H1 (cell line): Measurements from ENCODE around the gene PDE4D. TPM values are rescaled to one million over a fixed set of nuclear protein-coding genes. Genes with fewer than 3 reads are reported as not detected.

Source experiments
- CTCF ChIA-PET: fragments of 300-600 bp; sonication (Branson Sonifier 250); formaldehyde crosslinking; loops from one replicate; lab custom pipeline; 2021; ENCODE audit not compliant: partially characterized antibody; lab: Charles Lee
- POLR2A ChIA-PET: fragments of 300-600 bp; sonication (Branson Sonifier 250); formaldehyde crosslinking; loops from one replicate; lab custom pipeline; 2021; ENCODE audit warnings: inconsistent platforms; ENCODE audit not compliant: partially characterized antibody; lab: Charles Lee
- DNase-seq, 2 experiments: peaks; one replicate each; pipeline versions ENCODE4 v3.0.0 to v3.0.0-alpha.2; 2010 to 2022; ENCODE audit warnings: low spot score in 2 of 2, low read depth in 1 of 2, mixed read lengths in 1 of 2
- FAIRE-seq: peaks from 2 replicates; lab custom pipeline; 2011; peaks lifted over from hg19 to GRCh38; lab: Jason Lieb, UNC
- H2AFZ ChIP-seq: 2 replicates; pipeline ENCODE4 v1.8.1; 2012; ENCODE audit warnings: low read length, inconsistent platforms
- H2AK5ac ChIP-seq: 2 replicates; pipeline ENCODE4 v1.6.1; 2013; ENCODE audit warnings: low read depth, low read length
- H2BK120ac ChIP-seq: replicated peaks from 2 replicates; pipeline ENCODE3; 2013; ENCODE audit warnings: low read depth, low read length, inconsistent platforms
- H2BK12ac ChIP-seq: 2 replicates; pipeline ENCODE4 v1.6.1; 2013; ENCODE audit warnings: low read depth, low read length
- H2BK15ac ChIP-seq: 2 replicates; pipeline ENCODE4 v1.6.1; 2013; ENCODE audit warnings: low read length
- H2BK20ac ChIP-seq: 2 replicates; pipeline ENCODE4 v1.6.1; 2013; ENCODE audit warnings: low read length
- H2BK5ac ChIP-seq: 2 replicates; pipeline ENCODE4 v1.6.1; 2013; ENCODE audit warnings: low read depth, low read length
- H3K14ac ChIP-seq: 2 replicates; pipeline ENCODE4 v1.6.1; 2013; ENCODE audit warnings: inconsistent platforms; ENCODE audit not compliant: insufficient read length
- H3K18ac ChIP-seq: 2 replicates; pipeline ENCODE4 v1.6.1; 2013; ENCODE audit warnings: low read length; ENCODE audit errors: extremely low read depth
- H3K23ac ChIP-seq: 2 replicates; pipeline ENCODE4 v1.6.1; 2013; ENCODE audit warnings: inconsistent platforms; ENCODE audit not compliant: insufficient read length
- H3K23me2 ChIP-seq: 2 replicates; pipeline ENCODE4 v1.6.1; 2013; ENCODE audit warnings: low read depth, low read length
- H3K27ac ChIP-seq: 2 replicates; pipeline ENCODE4 v1.6.1; 2011; ENCODE audit warnings: low read depth, low read length, inconsistent platforms
- H3K27me3 ChIP-seq, 4 experiments: replicated peaks in 1 of 4; 1 replicate in 1 of 4; 2 replicates in 3 of 4; pipeline versions ENCODE4 v1.6.1 to v1.8.1; 2011 to 2013; ENCODE audit warnings: low read length in 3 of 4, mild to moderate bottlenecking in 3 of 4, inconsistent platforms in 2 of 4, mixed read lengths in 2 of 4, moderate library complexity in 1 of 4; ENCODE audit not compliant: control insufficient read depth in 3 of 4, insufficient read depth in 3 of 4; ENCODE audit errors: extremely low read depth in 1 of 4
- H3K36me3 ChIP-seq, 4 experiments: 2 replicates each; pipeline versions ENCODE4 v1.6.1 to v1.8.1; 2011 to 2013; ENCODE audit warnings: mild to moderate bottlenecking in 4 of 4, low read length in 3 of 4, moderate library complexity in 2 of 4, control low read depth in 1 of 4, inconsistent platforms in 1 of 4; ENCODE audit not compliant: insufficient read depth in 4 of 4, control insufficient read depth in 2 of 4
- H3K4ac ChIP-seq: replicated peaks from 2 replicates; pipeline ENCODE3; 2013; ENCODE audit warnings: low read length, low read depth, mixed read lengths, inconsistent platforms; ENCODE audit not compliant: insufficient read length
- H3K4me1 ChIP-seq, 4 experiments: replicated peaks in 1 of 4; 1 replicate in 1 of 4; 2 replicates in 3 of 4; pipeline versions ENCODE4 v1.6.1 to v1.8.1; 2011 to 2013; ENCODE audit warnings: low read length in 3 of 4, inconsistent platforms in 2 of 4, mixed read lengths in 1 of 4; ENCODE audit not compliant: insufficient read depth in 4 of 4, control insufficient read depth in 3 of 4
- H3K4me2 ChIP-seq, 2 experiments: 2 replicates each; pipeline versions ENCODE4 v1.6.1 to v1.8.1; 2011 to 2013; ENCODE audit warnings: low read depth in 2 of 2, low read length in 2 of 2, control low read depth in 1 of 2, inconsistent platforms in 1 of 2, mild to moderate bottlenecking in 1 of 2; ENCODE audit not compliant: insufficient read depth in 1 of 2
- H3K4me3 ChIP-seq, 4 experiments: fragments of 200-600, 300-600 bp in 1 of 4; sonication (generic), shearing (Covaris generic), sonication (Bioruptor Twin) in 1 of 4; 2 replicates each; pipeline versions ENCODE4 v1.5.1 to v1.8.1; 2011 to 2016; ENCODE audit warnings: low read length in 4 of 4, low read depth in 3 of 4, control low read depth in 2 of 4, inconsistent platforms in 2 of 4, mild to moderate bottlenecking in 2 of 4, mixed read lengths in 1 of 4, moderate library complexity in 1 of 4; ENCODE audit not compliant: insufficient read depth in 2 of 4; ENCODE audit errors: extremely low read depth in 1 of 4
- H3K56ac ChIP-seq: replicated peaks from 2 replicates; pipeline ENCODE3; 2013; ENCODE audit warnings: low read depth, mild to moderate bottlenecking, mixed read lengths, low read length, inconsistent platforms; ENCODE audit not compliant: insufficient read length
- H3K79me1 ChIP-seq: 2 replicates; pipeline ENCODE4 v1.6.1; 2013; ENCODE audit warnings: low read depth, low read length, control low read depth
- H3K79me2 ChIP-seq, 2 experiments: 2 replicates each; pipeline versions ENCODE4 v1.6.1 to v1.8.1; 2012 to 2013; ENCODE audit warnings: low read length in 2 of 2, mild to moderate bottlenecking in 2 of 2, inconsistent platforms in 1 of 2; ENCODE audit not compliant: insufficient read depth in 2 of 2, control insufficient read depth in 1 of 2
- H3K9ac ChIP-seq, 4 experiments: replicated peaks in 1 of 4; 1 replicate in 1 of 4; 2 replicates in 3 of 4; pipeline versions ENCODE4 v1.6.1 to v1.8.1; 2011 to 2013; ENCODE audit warnings: low read depth in 3 of 4, low read length in 3 of 4, control low read depth in 2 of 4, mild to moderate bottlenecking in 2 of 4, moderate library complexity in 2 of 4, inconsistent platforms in 1 of 4; ENCODE audit errors: extremely low read depth in 1 of 4
- H3K9me3 ChIP-seq, 2 experiments: 2 replicates each; pipeline versions ENCODE4 v1.6.1 to v1.8.1; 2012 to 2013; ENCODE audit warnings: mild to moderate bottlenecking in 2 of 2, moderate library complexity in 2 of 2, control low read depth in 1 of 2, inconsistent platforms in 1 of 2, low read depth in 1 of 2, low read length in 1 of 2, mixed read lengths in 1 of 2; ENCODE audit not compliant: insufficient read depth in 2 of 2
- H4K20me1 ChIP-seq, 2 experiments: replicated peaks in 1 of 2; 2 replicates each; pipeline versions ENCODE3 to v1.8.1; 2011 to 2013; ENCODE audit warnings: inconsistent platforms in 2 of 2, low read length in 2 of 2, mild to moderate bottlenecking in 1 of 2; ENCODE audit not compliant: insufficient read depth in 2 of 2, control insufficient read depth in 1 of 2
- H4K5ac ChIP-seq: 2 replicates; pipeline ENCODE4 v1.6.1; 2013; ENCODE audit warnings: low read length, low read depth, mixed read lengths, inconsistent platforms; ENCODE audit not compliant: insufficient read length
- H4K8ac ChIP-seq: 2 replicates; pipeline ENCODE4 v1.8.0; 2013; ENCODE audit warnings: mild to moderate bottlenecking, moderate library complexity, low read length, inconsistent platforms; ENCODE audit not compliant: insufficient read depth; ENCODE audit errors: extremely low read depth
- H4K91ac ChIP-seq: replicated peaks from 2 replicates; pipeline ENCODE3; 2013; ENCODE audit warnings: low read length, mixed read lengths, inconsistent platforms; ENCODE audit not compliant: insufficient read length
- CBX5 ChIP-seq: fragments of 300-800, 300-1000 bp; sonication (generic); IDR thresholded peaks from 2 replicates; pipeline ENCODE4 v1.7.1; 2016; ENCODE audit warnings: antibody characterized with exemption, low read length, low read depth
- CHD1 ChIP-seq: IDR thresholded peaks from 2 replicates; pipeline ENCODE4 v1.6.1; 2012; ENCODE audit warnings: low read depth, low read length, improper control_type of control experiment
- GABPA ChIP-seq: IDR thresholded peaks from 2 replicates; pipeline ENCODE4 v1.6.1; 2011; ENCODE audit warnings: mild to moderate bottlenecking, low read length, moderate library complexity, borderline replicate concordance; ENCODE audit not compliant: insufficient read depth
- HDAC6 ChIP-seq: IDR thresholded peaks from one replicate; pipeline ENCODE4 v1.7.1; 2012; ENCODE audit warnings: low read depth, mild to moderate bottlenecking, inconsistent platforms, low read length, moderate library complexity
- PHF8 ChIP-seq: fragments of 200-600 bp; sonication (generic); conservative IDR thresholded peaks from 2 replicates; pipeline ENCODE4 v1.7.1; 2012; ENCODE audit warnings: low read depth, mild to moderate bottlenecking, inconsistent platforms, low read length, moderate library complexity
- POLR2AphosphoS5 ChIP-seq: IDR thresholded peaks from 2 replicates; pipeline ENCODE4 v1.6.1; 2011; ENCODE audit warnings: low read depth, low read length
- RBBP5 ChIP-seq: IDR thresholded peaks from 2 replicates; pipeline ENCODE4 v1.7.1; 2012; ENCODE audit warnings: low read depth, mild to moderate bottlenecking, inconsistent platforms, low read length, moderate library complexity, borderline replicate concordance
- SIN3A ChIP-seq, 2 experiments: IDR thresholded peaks in 1 of 2; conservative IDR thresholded peaks in 1 of 2; 2 replicates each; pipeline ENCODE4 v1.6.1; 2011 to 2012; ENCODE audit warnings: low read length in 2 of 2, improper control_type of control experiment in 1 of 2, low read depth in 1 of 2, mild to moderate bottlenecking in 1 of 2
- SIRT6 ChIP-seq: IDR thresholded peaks from one replicate; pipeline ENCODE4 v1.7.1; 2012; ENCODE audit warnings: low read length, inconsistent platforms
- SP1 ChIP-seq: IDR thresholded peaks from 2 replicates; pipeline ENCODE4 v1.6.1; 2011; ENCODE audit warnings: low read depth, low read length
- TBP ChIP-seq: IDR thresholded peaks from 2 replicates; pipeline ENCODE4 v1.6.1; 2011; ENCODE audit warnings: low read depth, low read length, improper control_type of control experiment
- YY1 ChIP-seq: IDR thresholded peaks from 2 replicates; pipeline ENCODE4 v1.6.1; 2011; ENCODE audit warnings: low read depth, mild to moderate bottlenecking, low read length
- WGBS, 2 experiments: shearing (Covaris generic) in 1 of 2; methylation state at CpG; one replicate each; pipeline versions ENCODE4 v1.1.6 to v1.1.7; 2013 to 2015; ENCODE audit warnings: low lambda C conversion rate in 2 of 2, mixed read lengths in 2 of 2, inconsistent platforms in 1 of 2, low coverage in 1 of 2, missing lambda C conversion rate in 1 of 2; ENCODE audit not compliant: insufficient replicate concordance in 2 of 2, insufficient coverage in 1 of 2, insufficient read length in 1 of 2; ENCODE audit errors: extremely low coverage in 1 of 2, missing lambda C conversion rate in 1 of 2; 5-methylcytosine and 5-hydroxymethylcytosine counted together
- polyA plus RNA-seq, 7 experiments: library from polyadenylated mRNA; depleted of rRNA in 3 of 7; stranded (reverse) in 5 of 7; unstranded in 2 of 7; fragments of >200 nt in 5 of 7; fragments of 200-250 nt in 2 of 7; gene quantifications; 1 replicate in 5 of 7; 2 replicates in 1 of 7; 4 replicates in 1 of 7; pipeline versions ENCODE4 v1.2.1 to v1.2.3, GENCODE V29; 2011 to 2013; ENCODE audit warnings: missing spikeins in 2 of 7, mixed read lengths in 2 of 7
- total RNA-seq: library from RNA; stranded (reverse); fragmentation: NEBNext Ultra II Directional; extraction: Animal tissue kit (Norgen Biotek cat#: 25700); gene quantifications from 2 replicates; pipeline ENCODE4 v1.2.1, GENCODE V29; 2021
- TF ChIP-seq, protein P1 (sequence below): IDR thresholded peaks from 2 replicates; pipeline ENCODE4 v1.6.1; 2012; ENCODE audit warnings: inconsistent platforms
- TF ChIP-seq, protein P2 (sequence below): IDR thresholded peaks from 2 replicates; pipeline ENCODE4 v1.6.1; 2011; ENCODE audit warnings: low read length, improper control_type of control experiment

Gene PDE4D
- total and polyA plus RNA-seq, 2 of the 8 experiments (the other 6 are each of a cell fraction or from before 2014, with no cell fraction given) = 2.3 to 3.7 TPM

DNA sequence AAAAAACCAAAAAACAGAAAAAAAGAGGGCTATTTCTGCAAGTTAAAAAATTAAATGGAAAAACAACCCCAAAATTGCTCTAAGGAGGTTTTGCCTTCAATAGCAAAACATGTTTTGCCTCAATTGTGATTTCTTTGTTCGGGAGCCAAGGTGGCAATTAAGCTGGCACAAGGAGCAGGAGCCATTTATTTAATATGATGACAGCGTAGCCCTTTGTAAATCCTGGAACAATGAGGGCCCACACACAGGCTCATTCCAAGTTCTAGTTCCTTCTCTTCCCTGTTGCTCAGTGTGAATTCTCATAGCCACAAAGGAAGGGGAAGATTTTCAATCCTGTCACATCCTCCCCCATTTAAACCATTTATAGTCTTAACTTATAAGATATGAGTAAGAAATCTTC is 353.2 kb downstream of the PDE4D start:
- Histone ChIP-seq H3K23ac (no peak overlapping the region), H2AK5ac (no peak overlapping the region), H2BK12ac (no peak overlapping the region), H3K4me3 (no peak overlapping the region), H3K36me3 (no peaks in the 10 kb centered on the region), H2BK120ac (no peak overlapping the region), H3K9me3 (no peaks in the 10 kb centered on the region), H3K27me3 (no peaks in the 10 kb centered on the region), H3K14ac (no peak overlapping the region), H3K9ac (no peak overlapping the region), H2BK5ac (no peak overlapping the region), H3K23me2 (no peaks in the 10 kb centered on the region), H4K5ac (no peak overlapping the region), H3K4me1 (peaks cover 0 to 5% (median 0%) of the 10 kb centered on the region in 4 experiments; a peak in 2 of 7 replicates), H2AFZ (no peak overlapping the region), H4K8ac (no peak overlapping the region), H4K91ac (no peak overlapping the region), H3K56ac (no peak overlapping the region), H3K4me2 (no peak overlapping the region), H3K18ac (no peak overlapping the region), H4K20me1 (no peaks in the 10 kb centered on the region), H3K4ac (no peak overlapping the region), H2BK15ac (no peak overlapping the region), H2BK20ac (no peak overlapping the region), H3K27ac (no peak overlapping the region), H3K79me1 (no peaks in the 10 kb centered on the region), H3K79me2 (no peaks in the 10 kb centered on the region)
- no peak for FAIRE-seq
- ChIA-PET CTCF (no interaction called here), POLR2A (no interaction called here)
- WGBS, 2 experiments = 96% methylated on average over 2 of the region's 2 CpGs; no CpG with 5 or more reads in 1 of the 2 experiments
- no peak for DNase-seq
- TF ChIP-seq TBP (no peak), GABPA (no peak), CBX5 (no peak), SP1 (no peak), YY1 (no peak), CHD1 (no peak), SIRT6 (no peak), POLR2AphosphoS5 (no peak), RBBP5 (no peak), SIN3A (conservative IDR thresholded peaks at IDR 0.05 in 1 of 2, IDR thresholded peaks at IDR 0.05 in 1 of 2; ENCODE audit: low read depth in 1 of 2, low read length in 2 of 2) (no peak), HDAC6 (no peak), PHF8 (no peak)
- TF ChIP-seq, protein P1, sequence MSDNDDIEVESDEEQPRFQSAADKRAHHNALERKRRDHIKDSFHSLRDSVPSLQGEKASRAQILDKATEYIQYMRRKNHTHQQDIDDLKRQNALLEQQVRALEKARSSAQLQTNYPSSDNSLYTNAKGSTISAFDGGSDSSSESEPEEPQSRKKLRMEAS = no peak
- TF ChIP-seq, protein P2, sequence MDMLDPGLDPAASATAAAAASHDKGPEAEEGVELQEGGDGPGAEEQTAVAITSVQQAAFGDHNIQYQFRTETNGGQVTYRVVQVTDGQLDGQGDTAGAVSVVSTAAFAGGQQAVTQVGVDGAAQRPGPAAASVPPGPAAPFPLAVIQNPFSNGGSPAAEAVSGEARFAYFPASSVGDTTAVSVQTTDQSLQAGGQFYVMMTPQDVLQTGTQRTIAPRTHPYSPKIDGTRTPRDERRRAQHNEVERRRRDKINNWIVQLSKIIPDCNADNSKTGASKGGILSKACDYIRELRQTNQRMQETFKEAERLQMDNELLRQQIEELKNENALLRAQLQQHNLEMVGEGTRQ = no peak
